HepG2 (cell line): Measurements from ENCODE around the gene STIP1. TPM values are rescaled to one million over a fixed set of nuclear protein-coding genes. Genes with fewer than 3 reads are reported as not detected.

Experiments used
- AFF4 ChIP-seq: sonication (generic); formaldehyde crosslinking; IDR thresholded peaks from 2 replicates; pipeline ENCODE4 v1.4.0; 2020; ENCODE audit warnings: missing genetic modification reagents
- CENPX ChIP-seq: sonication (generic); formaldehyde crosslinking; IDR thresholded peaks from 2 replicates; pipeline ENCODE4 v1.9.0; 2021; ENCODE audit warnings: mild to moderate bottlenecking, missing genetic modification reagents, moderate library complexity
- CTCF ChIP-seq: sonication (generic); formaldehyde crosslinking; IDR thresholded peaks from 2 replicates; pipeline ENCODE4 v1.5.0; 2020; ENCODE audit warnings: mild to moderate bottlenecking, missing genetic modification reagents, moderate library complexity
- GABPA ChIP-seq, 2 experiments: IDR thresholded peaks; 2 replicates each; pipeline ENCODE4 v1.6.1; 2011 to 2016; ENCODE audit warnings: low read depth in 2 of 2, low read length in 1 of 2, missing biosample characterization in 1 of 2, missing genetic modification characterization in 1 of 2
- HMG20A ChIP-seq: IDR thresholded peaks from 2 replicates; pipeline ENCODE4 v1.6.1; 2016; ENCODE audit warnings: borderline replicate concordance
- MAX ChIP-seq: IDR thresholded peaks from 2 replicates; pipeline ENCODE4 v1.6.1; 2012; ENCODE audit warnings: inconsistent platforms
- POLR2G ChIP-seq: fragments of 200-400 bp; formaldehyde crosslinking; IDR thresholded peaks from 2 replicates; pipeline ENCODE4 v1.6.1; 2018; ENCODE audit warnings: mild to moderate bottlenecking, low read depth, low read length, moderate library complexity
- SP4 ChIP-seq: sonication (generic); formaldehyde crosslinking; IDR thresholded peaks from 2 replicates; pipeline ENCODE4 v1.8.1; 2023; ENCODE audit warnings: mild to moderate bottlenecking, missing genetic modification reagents
- YEATS4 ChIP-seq: sonication (generic); formaldehyde crosslinking; IDR thresholded peaks from 2 replicates; pipeline ENCODE4 v1.4.0; 2020; ENCODE audit warnings: missing genetic modification reagents, borderline replicate concordance
- ZHX1 ChIP-seq: sonication (generic); formaldehyde crosslinking; IDR thresholded peaks from 2 replicates; pipeline ENCODE4 v1.8.1; 2022; ENCODE audit warnings: low read depth, mild to moderate bottlenecking, missing genetic modification reagents
- ZNF281 ChIP-seq: sonication (generic); formaldehyde crosslinking; IDR thresholded peaks from 2 replicates; pipeline ENCODE4 v1.4.0; 2020; ENCODE audit warnings: missing genetic modification reagents, borderline replicate concordance
- ZNF768 ChIP-seq: sonication (generic); formaldehyde crosslinking; IDR thresholded peaks from 2 replicates; pipeline ENCODE4 v1.4.0; 2020; ENCODE audit warnings: missing genetic modification reagents
- ZNF878 ChIP-seq: sonication (generic); formaldehyde crosslinking; IDR thresholded peaks from 2 replicates; pipeline ENCODE4 v1.8.1; 2023; ENCODE audit warnings: mild to moderate bottlenecking, missing genetic modification reagents, moderate library complexity
- polyA plus RNA-seq, 8 experiments: library from polyadenylated mRNA; depleted of rRNA in 3 of 8; stranded (reverse) in 7 of 8; unstranded in 1 of 8; fragments of >200 nt; fragmentation: Illumina TruSeq in 4 of 8; extraction: Trizol in 4 of 8; gene quantifications; 2 replicates each; pipeline versions ENCODE4 v1.2.1 to v1.2.3, GENCODE V29; 2011 to 2016; ENCODE audit warnings: low read depth in 4 of 8, missing spikeins in 1 of 8, mixed read lengths in 1 of 8; ENCODE audit not compliant: insufficient read depth in 1 of 8
- total RNA-seq, 5 experiments: library from RNA; depleted of rRNA; stranded (reverse); fragments of >200 nt; fragmentation: Illumina TruSeq; extraction: Trizol; gene quantifications; 2 replicates each; pipeline ENCODE4 v1.2.3, GENCODE V29; 2016; ENCODE audit warnings: low read depth in 1 of 5

The STIP1 gene
- total and polyA plus RNA-seq, 2 of the 13 experiments (the other 11 are each of a cell fraction or from before 2014, with no cell fraction given), result 81.1 to 217 TPM

GRCh38 chr11:64251016-64251752 is 65.2 kb downstream of the STIP1 start, which contains the start of gene PLCB3 (continued):
- TF ChIP-seq AFF4 (CRISPR knock-in tag) (no peak), ZNF281 (no peak), CTCF (CRISPR knock-in tag) (peak; percentile 69), CENPX (CRISPR knock-in tag) (no peak), ZNF878 (CRISPR knock-in tag) (no peak), MAX (no peak; the same call in 1 of the 2 replicates), ZHX1 (CRISPR knock-in tag) (no peak), SP4 (CRISPR knock-in tag) (peak; percentile 85), POLR2G (peak; percentile 63; the same call in 1 of the 2 replicates), HMG20A (no peak), YEATS4 (CRISPR knock-in tag) (0 out of 2 replicates have a peak, but pooled peaks have one; percentile 54), ZNF768 (0 out of 2 replicates have a peak, but pooled peaks have one; percentile 11), GABPA (IDR thresholded peaks at IDR 0.05; ENCODE audit: low read depth, low read length) (no peak), GABPA (CRISPR knock-in tag; IDR thresholded peaks at IDR 0.05; ENCODE audit: low read depth) (no peak)
